Measurements from ENCODE around the gene PHACTR2. TPM values are rescaled to one million over a fixed set of nuclear protein-coding genes. Genes with fewer than 3 reads are reported as not detected.

Gene PHACTR2
- total RNA-seq, 1 experiment from 2014 or later, result 39.8 TPM

GRCh38 chr6:143822584-143823024 lies 144.8 kb downstream of the PHACTR2 start:
- BruUV-seq (replicated peaks), result no TSS peak

GRCh38 chr6:143823548-143823947 lies 145.8 kb downstream of the PHACTR2 start:
- Histone ChIP-seq H3K9me2 (ENCODE audit: insufficient read depth) (no peaks in the 10 kb centered on the region), H3K27me3 (ENCODE audit: insufficient read depth, low read depth) (no peaks in the 10 kb centered on the region), H3K9me3 (ENCODE audit: insufficient read depth, low read depth) (no peaks in the 10 kb centered on the region), H4K20me1 (ENCODE audit: insufficient read depth) (no peaks in the 10 kb centered on the region), H3K36me3 (ENCODE audit: low read depth) (no peaks in the 10 kb centered on the region), H3K4me2 (no peak overlapping the region), H3K4me1 (replicated peaks; ENCODE audit: insufficient read depth) (no peaks in the 10 kb centered on the region), H3F3A (ENCODE audit: insufficient read depth, low read depth) (no peaks in the 10 kb centered on the region), H2AFZ (no peak overlapping the region), H3K27ac (no peak overlapping the region), H3K79me2 (ENCODE audit: low read depth) (no peaks in the 10 kb centered on the region), H3K4me3 (no peak overlapping the region)
- BruUV-seq (replicated peaks), result no TSS peak
- POLR2A ChIA-PET (ENCODE audit: unreplicated experiment), result no interaction called here
- CTCF ChIA-PET, result no interaction called here
- intact Hi-C loops (cut with micrococcal nuclease; ENCODE audit: unreplicated experiment), result no loop called here
- DNase-seq, result no peak
- TF ChIP-seq EZH2 (IDR thresholded peaks at IDR 0.05; ENCODE audit: low read depth), result no peak
- TF ChIP-seq CTCF (conservative IDR thresholded peaks at IDR 0.05), result no peak

More at GRCh38 chr6:143822584-143823024, 144.8 kb downstream of the PHACTR2 start:
- no peak for DNase-seq
- Histone ChIP-seq H3K27ac (no peak overlapping the region), H3K27me3 (ENCODE audit: insufficient read depth, low read depth) (no peaks in the 10 kb centered on the region), H3K4me2 (no peak overlapping the region), H3K4me1 (replicated peaks; ENCODE audit: insufficient read depth) (no peaks in the 10 kb centered on the region), H3K9me3 (ENCODE audit: insufficient read depth, low read depth) (no peaks in the 10 kb centered on the region), H3K9me2 (ENCODE audit: insufficient read depth) (no peaks in the 10 kb centered on the region), H3F3A (ENCODE audit: insufficient read depth, low read depth) (no peaks in the 10 kb centered on the region), H3K36me3 (ENCODE audit: low read depth) (no peaks in the 10 kb centered on the region), H3K79me2 (ENCODE audit: low read depth) (no peaks in the 10 kb centered on the region), H3K4me3 (no peak overlapping the region), H2AFZ (no peak overlapping the region), H4K20me1 (ENCODE audit: insufficient read depth) (no peaks in the 10 kb centered on the region)
- no peak for TF ChIP-seq CTCF (conservative IDR thresholded peaks at IDR 0.05)
- no peak for TF ChIP-seq EZH2 (IDR thresholded peaks at IDR 0.05; ENCODE audit: low read depth)
- ChIA-PET CTCF (no interaction called here), POLR2A (ENCODE audit: unreplicated experiment) (no interaction called here)
- intact Hi-C loops (cut with micrococcal nuclease; ENCODE audit: unreplicated experiment), result no loop called here

DNA sequence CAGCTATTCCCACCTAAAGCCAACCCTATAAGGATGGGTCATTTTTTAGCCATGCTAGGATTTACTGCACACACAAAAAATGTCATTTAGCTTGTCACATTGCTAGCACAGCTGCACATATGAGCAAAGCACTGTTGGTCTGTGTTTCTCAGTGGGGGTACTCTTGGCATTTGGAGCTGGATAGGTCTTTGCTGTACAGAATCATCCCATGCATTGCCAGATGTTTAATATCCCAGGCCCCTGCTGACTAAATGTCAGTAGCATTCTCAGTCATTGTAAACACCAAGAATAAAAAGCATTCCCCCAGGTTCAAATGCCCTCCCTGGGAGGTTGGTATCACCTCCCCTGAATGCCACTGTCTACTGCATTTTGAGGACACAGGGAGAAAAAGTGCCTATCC lies 150.8 kb downstream of the PHACTR2 start:
- intact Hi-C loops (cut with micrococcal nuclease; ENCODE audit: unreplicated experiment), result no loop called here
- Histone ChIP-seq H3K9me3 (ENCODE audit: insufficient read depth, low read depth) (no peaks in the 10 kb centered on the region), H2AFZ (no peak overlapping the region), H3K4me1 (replicated peaks; ENCODE audit: insufficient read depth) (no peaks in the 10 kb centered on the region), H3K79me2 (ENCODE audit: low read depth) (no peaks in the 10 kb centered on the region), H3K9me2 (ENCODE audit: insufficient read depth) (no peaks in the 10 kb centered on the region), H4K20me1 (ENCODE audit: insufficient read depth) (no peaks in the 10 kb centered on the region), H3K4me3 (no peak overlapping the region), H3K36me3 (ENCODE audit: low read depth) (no peaks in the 10 kb centered on the region), H3K27ac (no peak overlapping the region), H3K27me3 (ENCODE audit: insufficient read depth, low read depth) (no peaks in the 10 kb centered on the region), H3F3A (ENCODE audit: insufficient read depth, low read depth) (no peaks in the 10 kb centered on the region), H3K4me2 (no peak overlapping the region)
- DNase-seq, result no peak
- CTCF ChIA-PET, result no interaction called here
- TF ChIP-seq CTCF (conservative IDR thresholded peaks at IDR 0.05), result no peak
- POLR2A ChIA-PET (ENCODE audit: unreplicated experiment), result no interaction called here
- BruUV-seq (replicated peaks), result no TSS peak
